Naive thymus-derived CD4-positive, alpha-beta T cell (primary cell): ENCODE results near the gene MAB21L3. TPM values are rescaled to one million over a fixed set of nuclear protein-coding genes. Genes with fewer than 3 reads are reported as not detected.

ENCODE experiments used
- ATAC-seq: fragments of 150-1000 bp; cut with Tn5 transposase; 2 replicates; pipeline ENCODE4 v1.10.0; 2021; ENCODE audit warnings: mild to moderate bottlenecking, moderate library complexity
- CTCF ChIA-PET: fragments of 350-600 bp; sonication (Branson Sonifier 250); formaldehyde crosslinking; loops from one replicate; lab custom pipeline; 2021; ENCODE audit warnings: antibody characterized with exemption; lab: Charles Lee
- POLR2A ChIA-PET: fragments of 350-600 bp; sonication (Branson Sonifier 250); formaldehyde crosslinking; loops from one replicate; lab custom pipeline; 2021; ENCODE audit warnings: antibody characterized with exemption, inconsistent platforms; lab: Charles Lee
- DNase-seq, 9 donors: peaks; one replicate each; pipeline versions ENCODE4 v3.0.0 to v3.0.0-alpha.2; 2020 to 2022; ENCODE audit warnings: mixed read lengths in 1 of 9
- H3K27ac ChIP-seq: one replicate; pipeline ENCODE4 v1.7.0; 2013; ENCODE audit warnings: mild to moderate bottlenecking, low read depth, low read length, moderate library complexity
- H3K27me3 ChIP-seq, 2 donors: one replicate each; pipeline ENCODE4 v1.7.0; 2013; ENCODE audit warnings: low read length in 2 of 2, mild to moderate bottlenecking in 2 of 2, moderate library complexity in 2 of 2; ENCODE audit not compliant: control insufficient read depth in 2 of 2, insufficient read depth in 2 of 2
- H3K36me3 ChIP-seq, 3 experiments: 1 replicate in 2 of 3; 2 replicates in 1 of 3; pipeline ENCODE4 v1.7.0; 2013; ENCODE audit warnings: low read length in 3 of 3, mild to moderate bottlenecking in 3 of 3, moderate library complexity in 1 of 3; ENCODE audit not compliant: insufficient read depth in 3 of 3, control insufficient read depth in 2 of 3
- H3K4me1 ChIP-seq, 2 donors: one replicate each; pipeline ENCODE4 v1.7.0; 2013; ENCODE audit warnings: low read length in 2 of 2, mild to moderate bottlenecking in 2 of 2, moderate library complexity in 1 of 2; ENCODE audit not compliant: control insufficient read depth in 2 of 2, insufficient read depth in 2 of 2
- H3K4me3 ChIP-seq: 2 replicates; pipeline ENCODE4 v1.7.0; 2013; ENCODE audit warnings: mild to moderate bottlenecking, low read length
- H3K9me3 ChIP-seq, 3 experiments: 1 replicate in 2 of 3; 2 replicates in 1 of 3; pipeline ENCODE4 v1.7.0; 2013; ENCODE audit warnings: low read length in 3 of 3; ENCODE audit not compliant: control insufficient read depth in 2 of 3
- H3K27ac Mint-ChIP-seq, 9 donors: one replicate each; pipeline ENCODE4 v1.8.0; 2020 to 2022; ENCODE audit warnings: mixed read lengths in 9 of 9, mild to moderate bottlenecking in 8 of 9, moderate library complexity in 5 of 9, inconsistent platforms in 2 of 9
- H3K27me3 Mint-ChIP-seq, 5 donors: one replicate each; pipeline ENCODE4 v1.8.0; 2021 to 2022; ENCODE audit warnings: mixed read lengths in 5 of 5, mild to moderate bottlenecking in 1 of 5
- H3K36me3 Mint-ChIP-seq, 5 donors: one replicate each; pipeline ENCODE4 v1.8.0; 2020 to 2022; ENCODE audit warnings: mixed read lengths in 5 of 5, mild to moderate bottlenecking in 3 of 5, inconsistent platforms in 1 of 5
- H3K4me1 Mint-ChIP-seq, 7 donors: one replicate each; pipeline ENCODE4 v1.8.0; 2020 to 2022; ENCODE audit warnings: mixed read lengths in 7 of 7, mild to moderate bottlenecking in 3 of 7, inconsistent platforms in 1 of 7
- H3K4me3 Mint-ChIP-seq, 10 donors: one replicate each; pipeline ENCODE4 v1.8.0; 2020 to 2022; ENCODE audit warnings: mild to moderate bottlenecking in 10 of 10, mixed read lengths in 10 of 10, moderate library complexity in 6 of 10, inconsistent platforms in 2 of 10
- H3K9me3 Mint-ChIP-seq, 11 donors: one replicate each; pipeline ENCODE4 v1.8.0; 2020 to 2022; ENCODE audit warnings: mixed read lengths in 11 of 11, mild to moderate bottlenecking in 4 of 11, inconsistent platforms in 1 of 11, moderate library complexity in 1 of 11
- intact Hi-C, 2 donors: fragments of 100-400 bp; cut with micrococcal nuclease; formaldehyde crosslinking; loops; one replicate each; pipeline ENCODE4 v1.15.1; 2023
- polyA plus RNA-seq, 2 donors: library from polyadenylated mRNA; unstranded; fragments of 300-500 nt; fragmentation: Illumina TruSeq; gene quantifications; one replicate each; pipeline ENCODE4 v1.2.3, GENCODE V29; 2021
- total RNA-seq, 6 experiments: library from RNA in 5 of 6; stranded (reverse) in 5 of 6; gene quantifications; 1 replicate in 5 of 6; 2 replicates in 1 of 6; pipeline ENCODE4 v1.2.3 and lab custom pipeline; 2021 to 2026

The MAB21L3 gene
- total and polyA plus RNA-seq, 7 experiments from 2014 or later: 0.12 TPM; not detected in 6

DNA sequence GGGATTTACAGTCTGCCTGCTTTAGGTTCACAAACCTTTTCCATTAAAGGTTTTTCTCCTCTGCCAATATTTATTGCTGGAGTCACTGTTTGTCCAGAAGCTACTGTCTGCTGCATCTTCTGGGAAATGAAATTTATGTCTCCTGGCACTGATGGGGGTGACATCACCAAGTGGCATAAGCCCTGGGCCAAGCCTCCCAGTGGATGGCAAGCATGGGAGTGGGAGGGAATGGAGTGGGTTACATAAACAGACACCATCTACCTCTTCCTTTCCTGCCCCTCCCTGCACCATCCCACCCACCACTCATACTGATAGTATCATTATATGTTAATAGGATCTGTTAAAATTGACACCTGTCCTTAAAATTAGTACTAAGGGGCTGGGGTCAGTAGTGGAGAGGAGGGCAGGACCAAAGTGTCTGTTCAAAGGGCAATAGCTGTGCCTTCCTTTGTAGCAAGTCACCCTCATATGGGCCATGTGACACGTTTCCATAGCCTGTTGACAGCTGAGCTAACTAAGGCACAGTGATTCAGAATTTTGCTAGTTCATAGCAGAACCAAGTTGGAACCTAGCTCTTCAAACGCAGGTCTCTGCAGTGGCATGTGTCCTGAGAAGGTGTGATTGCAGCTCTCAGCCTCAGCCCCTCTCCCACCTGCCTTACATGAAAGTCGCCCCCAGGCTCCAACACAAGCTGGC lies 71.0 kb downstream of the MAB21L3 start:
- DNase-seq (no peak), ATAC-seq (no peak)
- H3K27me3 ChIP-seq: no peaks in the 10 kb centered on the region
- no peaks in the 10 kb centered on the region for H3K9me3 ChIP-seq
- no peaks in the 10 kb centered on the region for H3K4me1 ChIP-seq
- H3K27ac Mint-ChIP-seq: no peak overlapping the region
- POLR2A ChIA-PET: no interaction called here
- no peak overlapping the region for H3K4me3 Mint-ChIP-seq
- H3K9me3 Mint-ChIP-seq: no peaks in the 10 kb centered on the region
- no peak overlapping the region for H3K4me3 ChIP-seq
- no peaks in the 10 kb centered on the region for H3K36me3 ChIP-seq
- no peak overlapping the region for H3K27ac ChIP-seq
- intact Hi-C loops: no loop called here
- CTCF ChIA-PET: interaction anchor here (0.9 to 2.0 kb wide), 2 partner anchors 14 to 43 kb away, joined by 4 to 8 read pairs; no protein-coding TSS in a partner anchor
- peaks cover 0 to 39% (median 5%) of the 10 kb centered on the region in 5 donors for H3K27me3 Mint-ChIP-seq
- no peaks in the 10 kb centered on the region for H3K36me3 Mint-ChIP-seq
- H3K4me1 Mint-ChIP-seq: no peaks in the 10 kb centered on the region

Other genes starting within 250 kb of the MAB21L3 start
- 1 to 10 TPM in 2 of 5 experiments, under 1 TPM in 2, not detected in 1; 0.22 to 8.2 (median 0.90) TPM for gene SLC22A15, start 134.9 kb upstream of the MAB21L3 start, total RNA-seq
- gene SLC22A15, start 134.9 kb upstream of the MAB21L3 start, polyA plus RNA-seq: not detected